NCI-H69 (cell line): Measurements from ENCODE around the gene PACSIN2.

Experiments
- DNase-seq: peaks from one replicate; lab custom pipeline; 2025; lab: John Stamatoyannopoulos, UW

PACSIN2 gene

GRCh38 chr22:42906605-42907348 lies 108.2 kb downstream of the PACSIN2 start:
- DNase-seq = no peak

- DNase-seq = peak; percentile 97
These were observed 109.2 kb downstream of the PACSIN2 start for GRCh38 chr22:42905702-42906183.

GRCh38 chr22:42905217-42905616 lies 109.7 kb downstream of the PACSIN2 start:
- peak; percentile 80 for DNase-seq

GRCh38 chr22:42904050-42904449 lies 110.9 kb downstream of the PACSIN2 start:
- DNase-seq = no peak

GRCh38 chr22:42902875-42903510 lies 112.0 kb downstream of the PACSIN2 start:
- DNase-seq = peak; percentile 34

- peak; percentile 29 for DNase-seq
These were observed 113.0 kb downstream of the PACSIN2 start for GRCh38 chr22:42901790-42902508.

GRCh38 chr22:42897960-42898359 lies 117.0 kb downstream of the PACSIN2 start:
- no peak for DNase-seq

- no peak for DNase-seq
These were observed 119.4 kb downstream of the PACSIN2 start for GRCh38 chr22:42895541-42895981.

- no peak for DNase-seq
These were observed 119.9 kb downstream of the PACSIN2 start for GRCh38 chr22:42895087-42895486.

- no peak for DNase-seq
These were observed 121.4 kb downstream of the PACSIN2 start for GRCh38 chr22:42893371-42894150.

GRCh38 chr22:42892571-42893316 lies 122.2 kb downstream of the PACSIN2 start:
- peak; percentile 91 for DNase-seq

GRCh38 chr22:42892156-42892555 lies 122.8 kb downstream of the PACSIN2 start:
- DNase-seq = no peak

- no peak for DNase-seq
These were observed 123.3 kb downstream of the PACSIN2 start for GRCh38 chr22:42891696-42892095.

- DNase-seq = no peak
These were observed 123.9 kb downstream of the PACSIN2 start for GRCh38 chr22:42891008-42891407.

- no peak for DNase-seq
These were observed 125.6 kb downstream of the PACSIN2 start for GRCh38 chr22:42889304-42889703.

- peak; percentile 38 for DNase-seq
These were observed 127.1 kb downstream of the PACSIN2 start for GRCh38 chr22:42887523-42888507.

GRCh38 chr22:42887120-42887519 lies 127.8 kb downstream of the PACSIN2 start:
- no peak for DNase-seq

GRCh38 chr22:42885446-42885845 lies 129.5 kb downstream of the PACSIN2 start:
- DNase-seq = no peak

- DNase-seq = no peak
These were observed 130.2 kb downstream of the PACSIN2 start for GRCh38 chr22:42884616-42885375.
